Stomach (tissue), 9 donors: Measurements from ENCODE around the gene MYRIP. TPM values are rescaled to one million over a fixed set of nuclear protein-coding genes. Genes with fewer than 3 reads are reported as not detected.

ENCODE experiments used
- DNase-seq, 2 donors: peaks; one replicate each; pipeline versions ENCODE4 v3.0.0 to v3.0.0-alpha.2; 2013 to 2019
- H3K27ac ChIP-seq, 5 donors: fragments of 200-600 bp in 4 of 5; sonication (generic) in 4 of 5; one replicate each; pipeline ENCODE4 v1.5.1; 2013 to 2019; ENCODE audit warnings: mild to moderate bottlenecking in 1 of 5, moderate library complexity in 1 of 5
- H3K27me3 ChIP-seq, 3 donors: fragments of 200-600 bp; sonication (generic); one replicate each; pipeline ENCODE4 v1.5.1; 2017 to 2019; ENCODE audit warnings: mixed run types in 1 of 3
- H3K36me3 ChIP-seq, 4 donors: fragments of 200-600 bp; sonication (generic); 1 replicate in 3 of 4; 2 replicates in 1 of 4; pipeline ENCODE4 v1.5.1; 2016 to 2019
- H3K4me1 ChIP-seq, 4 donors: fragments of 200-600 bp; sonication (generic); one replicate each; pipeline ENCODE4 v1.5.1; 2016 to 2019
- H3K4me3 ChIP-seq, 4 donors: fragments of 200-600 bp; sonication (generic) in 3 of 4; one replicate each; pipeline ENCODE4 v1.5.1; 2016 to 2019; ENCODE audit warnings: mild to moderate bottlenecking in 1 of 4
- H3K9me3 ChIP-seq, 4 donors: fragments of 200-600 bp; sonication (generic); one replicate each; pipeline ENCODE4 v1.5.1; 2016 to 2019
- EP300 ChIP-seq: sonication (generic); formaldehyde crosslinking; IDR thresholded peaks from one replicate; pipeline ENCODE4 v1.6.1; 2017; ENCODE audit warnings: antibody characterized with exemption
- POLR2A ChIP-seq, 4 donors: fragments of 450-650 bp; IDR thresholded peaks; one replicate each; pipeline ENCODE4 v1.6.1; 2016; ENCODE audit warnings: antibody characterized with exemption in 4 of 4, control low read depth in 2 of 4, mild to moderate bottlenecking in 1 of 4, moderate library complexity in 1 of 4
- POLR2AphosphoS5 ChIP-seq, 3 donors: sonication (generic); formaldehyde crosslinking; IDR thresholded peaks; one replicate each; pipeline ENCODE4 v1.6.1; 2016; ENCODE audit warnings: antibody characterized with exemption in 3 of 3
- WGBS, 5 donors: extraction: QIAGEN DNeasy Blood & Tissue Kit in 3 of 5; methylation state at CpG; one replicate each; pipeline versions ENCODE4 v1.1.5 to v1.1.7; 2013 to 2018; 5-methylcytosine and 5-hydroxymethylcytosine counted together
- intact Hi-C: fragments of 100-400 bp; cut with DNase I; formaldehyde crosslinking; loops from one replicate; pipeline ENCODE4 v1.15.1; 2023; ENCODE audit warnings: low total_unique reads
- polyA plus RNA-seq, 3 donors: library from polyadenylated mRNA; stranded (reverse); fragments of 200-250 nt; gene quantifications; one replicate each; pipeline ENCODE4 v1.2.3, GENCODE V29; 2013
- total RNA-seq, 5 donors: library from RNA; depleted of rRNA; stranded (reverse); fragments of >200 nt; gene quantifications; one replicate each; pipeline versions ENCODE4 v1.1.0 to v1.2.3, GENCODE V29; 2014 to 2016
- TF ChIP-seq, protein P1 (sequence below), 7 experiments: fragments of 450-650 bp in 4 of 7; fragments of 200-600 bp in 3 of 7; sonication (generic) in 3 of 7; IDR thresholded peaks; one replicate each; pipeline ENCODE4 v1.5.1; 2016 to 2019; ENCODE audit warnings: antibody characterized with exemption in 7 of 7, control low read depth in 2 of 7, mild to moderate bottlenecking in 1 of 7
- donor health status: healthy with polysubstance abuse.
- donor health status: Bipolar disorder and iron deficiency.
- donor health status: healthy.

Gene MYRIP
- total and polyA plus RNA-seq, 8 donors: 1.8 to 20.6 (median 6.8) TPM

DNA sequence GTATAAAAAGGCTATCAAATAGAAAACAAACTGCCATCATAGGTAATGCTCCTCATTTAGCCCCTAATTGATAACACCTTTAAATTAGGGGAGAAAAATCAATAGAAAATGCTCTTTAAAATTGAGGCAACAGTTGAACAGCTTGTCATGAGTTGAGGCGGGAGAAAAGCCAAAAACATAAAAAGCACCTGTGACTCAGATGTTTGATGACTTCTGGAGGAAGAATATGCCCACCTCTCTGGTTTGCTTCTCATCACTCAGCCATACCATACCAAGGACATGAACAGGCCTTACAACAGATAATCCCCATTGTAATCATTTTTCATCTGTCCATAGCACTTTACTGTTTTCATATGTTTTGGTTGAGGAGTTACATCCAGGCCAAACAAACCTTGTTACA, 246.0 kb downstream of the MYRIP start:
- H3K36me3 ChIP-seq: no peaks in the 10 kb centered on the region
- TF ChIP-seq, protein P1, sequence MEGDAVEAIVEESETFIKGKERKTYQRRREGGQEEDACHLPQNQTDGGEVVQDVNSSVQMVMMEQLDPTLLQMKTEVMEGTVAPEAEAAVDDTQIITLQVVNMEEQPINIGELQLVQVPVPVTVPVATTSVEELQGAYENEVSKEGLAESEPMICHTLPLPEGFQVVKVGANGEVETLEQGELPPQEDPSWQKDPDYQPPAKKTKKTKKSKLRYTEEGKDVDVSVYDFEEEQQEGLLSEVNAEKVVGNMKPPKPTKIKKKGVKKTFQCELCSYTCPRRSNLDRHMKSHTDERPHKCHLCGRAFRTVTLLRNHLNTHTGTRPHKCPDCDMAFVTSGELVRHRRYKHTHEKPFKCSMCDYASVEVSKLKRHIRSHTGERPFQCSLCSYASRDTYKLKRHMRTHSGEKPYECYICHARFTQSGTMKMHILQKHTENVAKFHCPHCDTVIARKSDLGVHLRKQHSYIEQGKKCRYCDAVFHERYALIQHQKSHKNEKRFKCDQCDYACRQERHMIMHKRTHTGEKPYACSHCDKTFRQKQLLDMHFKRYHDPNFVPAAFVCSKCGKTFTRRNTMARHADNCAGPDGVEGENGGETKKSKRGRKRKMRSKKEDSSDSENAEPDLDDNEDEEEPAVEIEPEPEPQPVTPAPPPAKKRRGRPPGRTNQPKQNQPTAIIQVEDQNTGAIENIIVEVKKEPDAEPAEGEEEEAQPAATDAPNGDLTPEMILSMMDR (IDR thresholded peaks at IDR 0.05): no peak
- TF ChIP-seq POLR2AphosphoS5 (IDR thresholded peaks at IDR 0.05) (no peak), POLR2A (IDR thresholded peaks at IDR 0.05) (no peak), EP300 (no peak)
- H3K4me1 ChIP-seq: peaks cover 0 to 4% (median 0%) of the 10 kb centered on the region in 4 donors
- no peak overlapping the region for H3K4me3 ChIP-seq
- DNase-seq: no peak
- 86 to 100% (median 91%) methylated on average over 1 of the region's 1 CpG for WGBS, 5 donors
- no peaks in the 10 kb centered on the region for H3K27me3 ChIP-seq
- H3K27ac ChIP-seq: no peak overlapping the region
- H3K9me3 ChIP-seq: peaks cover 0 to 4% (median 3%) of the 10 kb centered on the region in 4 donors
- intact Hi-C loops: no loop called here

DNA sequence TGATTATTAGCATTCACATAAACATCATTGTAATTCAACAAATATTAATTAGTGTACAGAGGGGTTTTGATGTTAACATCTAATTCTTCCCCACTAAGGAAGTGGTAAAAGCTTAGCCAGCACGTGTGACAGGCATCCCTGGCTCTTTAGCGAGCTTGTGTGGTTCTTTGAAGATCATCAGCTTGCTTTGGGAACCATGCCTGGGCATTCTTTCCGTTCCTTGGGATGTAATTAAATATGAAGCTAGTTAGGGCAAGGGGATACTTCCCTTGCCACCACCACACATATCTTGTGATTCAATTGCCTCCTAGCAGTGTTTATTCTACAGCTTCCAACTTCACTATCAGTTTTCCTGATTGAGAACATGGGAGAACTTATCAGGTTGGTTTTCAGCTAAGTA, 246.5 kb downstream of the MYRIP start:
- TF ChIP-seq POLR2A (IDR thresholded peaks at IDR 0.05) (no peak), EP300 (no peak)
- Histone ChIP-seq H3K4me3 (no peak overlapping the region), H3K4me1 (peaks cover 0 to 4% (median 0%) of the 10 kb centered on the region in 4 donors), H3K27me3 (no peaks in the 10 kb centered on the region), H3K36me3 (no peaks in the 10 kb centered on the region), H3K9me3 (no peaks in the 10 kb centered on the region), H3K27ac (no peak overlapping the region)
- no peak for DNase-seq
- 44 to 70% (median 60%) methylated on average over 3 of the region's 3 CpGs for WGBS, 5 donors
- intact Hi-C loops: no loop called here

DNA sequence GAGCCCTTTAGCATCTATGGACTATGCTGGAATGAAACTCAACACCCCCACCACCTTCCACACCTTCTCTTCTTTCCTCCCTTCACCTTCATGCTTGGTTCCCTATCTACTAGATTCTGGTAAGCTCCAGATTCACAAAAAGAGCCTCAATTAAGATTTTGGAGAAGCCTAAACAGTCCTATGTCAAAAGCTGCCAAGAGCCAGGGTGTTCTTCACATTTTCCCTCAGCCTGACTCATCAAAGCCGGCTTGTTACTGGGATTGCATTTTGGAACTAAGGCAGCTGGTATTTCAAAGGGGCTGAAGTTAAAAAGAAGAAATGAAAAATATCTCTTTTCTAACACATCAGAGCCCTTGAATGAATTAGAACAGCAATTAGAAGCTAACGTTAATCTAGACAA, 247.7 kb downstream of the MYRIP start:
- Histone ChIP-seq H3K4me3 (no peak overlapping the region), H3K27ac (no peak overlapping the region), H3K4me1 (peaks cover 0 to 4% (median 0%) of the 10 kb centered on the region in 4 donors), H3K36me3 (no peaks in the 10 kb centered on the region), H3K27me3 (no peaks in the 10 kb centered on the region), H3K9me3 (no peaks in the 10 kb centered on the region)
- intact Hi-C loops: no loop called here
- TF ChIP-seq POLR2AphosphoS5 (IDR thresholded peaks at IDR 0.05): no peak
- TF ChIP-seq, protein P1 (IDR thresholded peaks at IDR 0.05): no peak
- no peak for TF ChIP-seq EP300
- TF ChIP-seq POLR2A (IDR thresholded peaks at IDR 0.05): no peak
- WGBS, 5 donors: 81 to 95% (median 92%) methylated on average over 2 of the region's 2 CpGs
- DNase-seq: no peak

DNA sequence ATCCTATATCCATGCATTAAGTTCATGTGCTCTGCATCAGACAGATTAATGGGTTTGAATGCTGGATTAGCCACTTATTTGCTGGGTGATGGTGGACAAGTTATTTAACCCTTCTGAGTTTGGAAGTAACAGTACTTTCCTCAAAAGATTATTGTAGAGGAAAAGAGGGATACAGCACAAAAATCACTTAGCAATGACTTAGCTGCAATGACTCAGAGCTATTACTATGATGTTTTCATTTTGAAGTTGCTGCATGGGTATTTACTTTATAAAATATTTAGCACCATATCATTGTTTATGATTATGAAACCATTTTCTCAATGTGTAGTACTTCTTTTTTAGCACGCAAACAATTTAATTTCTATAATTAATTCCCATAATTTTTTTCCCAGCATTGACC, 248.4 kb downstream of the MYRIP start:
- 89 to 100% (median 96%) methylated on average over 1 of the region's 1 CpG for WGBS, 5 donors
- peaks cover 0 to 4% (median 0%) of the 10 kb centered on the region in 4 donors for H3K4me1 ChIP-seq
- no peaks in the 10 kb centered on the region for H3K36me3 ChIP-seq
- H3K4me3 ChIP-seq: no peak overlapping the region
- H3K9me3 ChIP-seq: no peaks in the 10 kb centered on the region
- no peaks in the 10 kb centered on the region for H3K27me3 ChIP-seq
- no peak for DNase-seq
- H3K27ac ChIP-seq: no peak overlapping the region
- intact Hi-C loops: no loop called here
- TF ChIP-seq POLR2A (IDR thresholded peaks at IDR 0.05) (no peak), POLR2AphosphoS5 (IDR thresholded peaks at IDR 0.05) (no peak), EP300 (no peak)
- TF ChIP-seq, protein P1 (IDR thresholded peaks at IDR 0.05): no peak

DNA sequence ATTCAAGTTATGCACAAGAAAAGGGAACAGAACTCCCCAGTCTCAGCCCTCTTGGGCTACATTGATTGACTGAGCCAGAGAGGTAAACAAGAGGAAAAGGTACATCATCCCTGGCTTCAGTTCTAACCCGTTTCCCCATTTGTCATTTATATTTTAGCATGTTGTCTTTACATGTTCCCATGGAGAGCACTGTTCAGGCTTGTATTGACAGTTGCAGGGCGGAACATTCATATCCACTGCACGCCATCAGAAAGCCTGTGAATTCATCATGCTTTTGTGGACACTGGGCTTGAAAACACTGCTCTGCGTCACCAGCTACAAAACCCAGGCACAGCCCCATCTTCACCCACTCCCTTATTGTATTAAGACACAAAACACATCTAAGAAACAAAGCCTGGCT, 259.2 kb downstream of the MYRIP start:
- Histone ChIP-seq H3K27ac (no peak overlapping the region), H3K9me3 (no peaks in the 10 kb centered on the region), H3K36me3 (no peaks in the 10 kb centered on the region), H3K27me3 (no peaks in the 10 kb centered on the region), H3K4me1 (no peaks in the 10 kb centered on the region), H3K4me3 (no peak overlapping the region)
- no peak for TF ChIP-seq EP300
- no peak for TF ChIP-seq POLR2AphosphoS5 (IDR thresholded peaks at IDR 0.05)
- no peak for TF ChIP-seq POLR2A (IDR thresholded peaks at IDR 0.05)
- TF ChIP-seq, protein P1 (IDR thresholded peaks at IDR 0.05): no peak
- 75 to 87% (median 86%) methylated on average over 4 of the region's 4 CpGs for WGBS, 5 donors
- intact Hi-C loops: no loop called here
- DNase-seq: no peak
